A549 (cell line): ENCODE results near the gene GNG10. TPM values are rescaled to one million over a fixed set of nuclear protein-coding genes. Genes with fewer than 3 reads are reported as not detected.

ENCODE experiments used
- ATAC-seq, 2 experiments: fragments of 200-7000 bp in 1 of 2; fragments of >200 bp in 1 of 2; cut with Nextera tagmentation in 1 of 2; cut with Tn5 transposase in 1 of 2; 3 replicates each; pipeline versions ENCODE4 v1.8.0 to v1.9.1; 2018 to 2020; ENCODE audit warnings: mild to moderate bottlenecking in 1 of 2, moderate library complexity in 1 of 2
- CTCF ChIA-PET: fragments of 300-600 bp; sonication (Branson Sonifier 250); formaldehyde crosslinking; extraction: SDS; loops from one replicate; lab custom pipeline; 2021; ENCODE audit warnings: antibody characterized with exemption, inconsistent platforms; lab: Yijun Ruan, JAX
- POLR2A ChIA-PET: fragments of 350-600 bp; formaldehyde crosslinking; extraction: SDS; loops from one replicate; lab custom pipeline; 2021; ENCODE audit warnings: antibody characterized with exemption, inconsistent platforms; lab: Yijun Ruan, JAX
- DNase-seq, 2 experiments: peaks; one replicate each; pipeline versions ENCODE4 v3.0.0 to v3.0.0-alpha.2; 2011 to 2016; ENCODE audit warnings: low read depth in 1 of 2, low spot score in 1 of 2
- FAIRE-seq: peaks from 2 replicates; lab custom pipeline; 2011; peaks lifted over from hg19 to GRCh38; lab: Jason Lieb, UNC
- H3K27ac ChIP-seq, 2 experiments: fragments of >200 bp; sonication (Bioruptor Twin); formaldehyde crosslinking; 3 replicates each; pipeline ENCODE4 v1.5.1; 2016 to 2017
- H3K4me1 ChIP-seq: fragments of >200 bp; sonication (Bioruptor Twin); formaldehyde crosslinking; 3 replicates; pipeline ENCODE4 v1.6.1; 2016
- H3K4me2 ChIP-seq: fragments of >200 bp; sonication (Bioruptor Twin); formaldehyde crosslinking; 3 replicates; pipeline ENCODE4 v1.6.1; 2016
- H3K4me3 ChIP-seq: fragments of >200 bp; sonication (Bioruptor Twin); formaldehyde crosslinking; 3 replicates; pipeline ENCODE4 v1.5.1; 2016
- H3K9me3 ChIP-seq: fragments of >200 bp; sonication (Bioruptor Twin); formaldehyde crosslinking; 3 replicates; pipeline ENCODE4 v1.6.1; 2016
- CHD2 ChIP-seq: fragments of 150-350 bp; IDR thresholded peaks from 2 replicates; pipeline ENCODE4 v1.6.1; 2014; ENCODE audit warnings: low read length; ENCODE audit not compliant: partially characterized antibody
- EHF ChIP-seq: fragments of 250-450 bp; sonication (Bioruptor Pico); IDR thresholded peaks from 2 replicates; pipeline ENCODE4 v1.5.0; 2020; ENCODE audit warnings: mild to moderate bottlenecking
- EHMT2 ChIP-seq: fragments of 200-600 bp; sonication (generic); IDR thresholded peaks from 2 replicates; pipeline ENCODE4 v1.6.1; 2016; ENCODE audit warnings: antibody characterized with exemption, low read depth, mild to moderate bottlenecking, moderate library complexity
- FOSL2 ChIP-seq, 2 experiments: fragments of 450-650 bp in 1 of 2; fragments of >200 bp in 1 of 2; sonication (Bioruptor Twin) in 1 of 2; formaldehyde crosslinking; IDR thresholded peaks; 2 replicates each; pipeline versions ENCODE4 v1.5.0 to v1.6.1; 2016 to 2020; ENCODE audit warnings: mild to moderate bottlenecking in 1 of 2, moderate library complexity in 1 of 2
- GATA3 ChIP-seq: IDR thresholded peaks from 2 replicates; pipeline ENCODE4 v1.6.1; 2012; ENCODE audit warnings: borderline replicate concordance
- HDAC2 ChIP-seq: fragments of 200-600 bp; sonication (generic); IDR thresholded peaks from 2 replicates; pipeline ENCODE4 v1.6.1; 2016
- HEYL ChIP-seq: fragments of 250-450 bp; sonication (Bioruptor Pico); IDR thresholded peaks from 2 replicates; pipeline ENCODE4 v1.8.0; 2021; ENCODE audit warnings: mild to moderate bottlenecking, moderate library complexity
- HMGXB4 ChIP-seq: fragments of 250-450 bp; sonication (Bioruptor Pico); IDR thresholded peaks from 2 replicates; pipeline ENCODE4 v1.5.0; 2021; ENCODE audit warnings: mild to moderate bottlenecking, moderate library complexity, borderline replicate concordance
- HOXA7 ChIP-seq: fragments of 250-450 bp; sonication (Bioruptor Pico); IDR thresholded peaks from 2 replicates; pipeline ENCODE4 v1.5.0; 2020; ENCODE audit warnings: mild to moderate bottlenecking, moderate library complexity
- JUN ChIP-seq, 2 experiments: fragments of >200 bp; sonication (Bioruptor Twin); formaldehyde crosslinking; IDR thresholded peaks; 2 replicates in 1 of 2; 3 replicates in 1 of 2; pipeline ENCODE4 v1.6.1; 2016 to 2017
- JUNB ChIP-seq: fragments of >200 bp; sonication (Bioruptor Twin); formaldehyde crosslinking; IDR thresholded peaks from 2 replicates; pipeline ENCODE4 v1.6.1; 2016
- NR3C1 ChIP-seq: fragments of >200 bp; sonication (Bioruptor Twin); formaldehyde crosslinking; IDR thresholded peaks from 3 replicates; pipeline ENCODE4 v1.6.1; 2017
- PHF8 ChIP-seq: fragments of 200-600 bp; sonication (generic); IDR thresholded peaks from 2 replicates; pipeline ENCODE4 v1.6.1; 2016; ENCODE audit warnings: low read depth, mild to moderate bottlenecking, antibody characterized with exemption, moderate library complexity, borderline replicate concordance
- RAD21 ChIP-seq, 2 experiments: fragments of >200 bp in 1 of 2; sonication (Bioruptor Twin) in 1 of 2; formaldehyde crosslinking in 1 of 2; IDR thresholded peaks in 1 of 2; conservative IDR thresholded peaks in 1 of 2; 2 replicates in 1 of 2; 3 replicates in 1 of 2; pipeline ENCODE4 v1.6.1; 2012 to 2018; ENCODE audit warnings: inconsistent platforms in 1 of 2
- RCOR1 ChIP-seq: fragments of 150-350 bp; IDR thresholded peaks from 2 replicates; pipeline ENCODE4 v1.6.1; 2014; ENCODE audit warnings: antibody characterized with exemption, low read length, low read depth
- REST ChIP-seq: fragments of 200-600 bp; sonication (generic); IDR thresholded peaks from 2 replicates; pipeline ENCODE4 v1.6.1; 2016; ENCODE audit warnings: antibody characterized with exemption, mild to moderate bottlenecking, moderate library complexity
- RNF2 ChIP-seq: fragments of 200-600 bp; sonication (generic); IDR thresholded peaks from 2 replicates; pipeline ENCODE4 v1.6.1; 2016; ENCODE audit warnings: low read depth, mild to moderate bottlenecking, antibody characterized with exemption, moderate library complexity, borderline replicate concordance
- SMC3 ChIP-seq: fragments of >200 bp; sonication (Bioruptor Twin); formaldehyde crosslinking; IDR thresholded peaks from 3 replicates; pipeline ENCODE4 v1.6.1; 2018; ENCODE audit warnings: inconsistent platforms
- ZSCAN20 ChIP-seq: fragments of 250-450 bp; sonication (Bioruptor Pico); IDR thresholded peaks from 2 replicates; pipeline ENCODE4 v1.8.0; 2022; ENCODE audit warnings: mild to moderate bottlenecking, moderate library complexity
- WGBS: methylation state at CpG from one replicate; pipeline ENCODE4 v1.1.6; 2017; ENCODE audit errors: missing lambda C conversion rate; 5-methylcytosine and 5-hydroxymethylcytosine counted together
- polyA plus RNA-seq, 4 experiments: library from polyadenylated mRNA; depleted of rRNA in 3 of 4; stranded (reverse); fragments of >200 nt; fragmentation: RNase III in 1 of 4; extraction: RNeasy Plus Mini Kit Qiagen cat#74134 plus additional on column Dnase treatment in 1 of 4; gene quantifications; 2 replicates in 3 of 4; 3 replicates in 1 of 4; pipeline ENCODE4 v1.2.3, GENCODE V29; 2011 to 2017

Gene GNG10
- polyA plus RNA-seq, 2 of the 4 experiments (the other 2 are of a cell fraction), result 70.8 to 102 TPM

- Histone ChIP-seq H3K27ac (no peak overlapping the region), H3K4me2 (no peak overlapping the region), H3K4me1 (peaks cover 27% of the 10 kb centered on the region; the same call in 2 of the 3 replicates), H3K9me3 (no peaks in the 10 kb centered on the region), H3K4me3 (no peak overlapping the region)
- DNase-seq, result no peak
- CTCF ChIA-PET, result interaction anchor here (3.1 to 12.1 kb wide), 2 partner anchors 12 to 29 kb away, joined by 13 to 112 read pairs; partner anchors contain the start of gene PTGR1
- TF ChIP-seq RAD21 (conservative IDR thresholded peaks at IDR 0.05 in 1 of 2, IDR thresholded peaks at IDR 0.05 in 1 of 2), result no peak
- TF ChIP-seq HDAC2, result no peak
- TF ChIP-seq HEYL (CRISPR knock-in tag), result no peak
- no peak for TF ChIP-seq JUN (IDR thresholded peaks at IDR 0.05)
- no peak for TF ChIP-seq CHD2
- TF ChIP-seq JUNB, result no peak
- TF ChIP-seq HMGXB4 (CRISPR knock-in tag), result no peak
- no peak for TF ChIP-seq GATA3
- no peak for TF ChIP-seq RNF2
- no peak for TF ChIP-seq PHF8
- no peak for TF ChIP-seq ZSCAN20 (CRISPR knock-in tag)
- no peak for TF ChIP-seq REST
- no peak for TF ChIP-seq EHF
- TF ChIP-seq FOSL2 (IDR thresholded peaks at IDR 0.05), result no peak
- no peak for TF ChIP-seq FOSL2 (CRISPR knock-in tag; IDR thresholded peaks at IDR 0.05)
- WGBS, result 92% methylated on average over 6 of the region's 7 CpGs
- no peak for ATAC-seq
- POLR2A ChIA-PET, result interaction anchor here (0.5 kb wide), 1 partner anchor 293 kb away, joined by 3 read pairs; no protein-coding TSS in a partner anchor
- no peak for FAIRE-seq
Observed at GRCh38 chr9:111628411-111628810, 33.0 kb upstream of the GNG10 start.

GRCh38 chr9:111630182-111630963 lies 31.0 kb upstream of the GNG10 start:
- TF ChIP-seq HEYL (CRISPR knock-in tag), result no peak
- no peak for TF ChIP-seq EHMT2
- no peak for TF ChIP-seq NR3C1
- no peak for TF ChIP-seq RCOR1
- TF ChIP-seq HOXA7 (CRISPR knock-in tag), result no peak
- TF ChIP-seq SMC3, result no peak
- 13% methylated on average over 17 of the region's 17 CpGs for WGBS
- peak overlapping the region; percentile 79 to 96 for H3K27ac ChIP-seq
- ATAC-seq (peak; percentile 68 to 76), DNase-seq (no peak), FAIRE-seq (no peak)
- ChIA-PET POLR2A (interaction anchor here (0.6 to 3.4 kb wide), 25 partner anchors 9 to 749 kb away, joined by 3 to 37 read pairs (median 4); partner anchors contain the start of genes GNG10, HSDL2, PTGR1 and UGCG), CTCF (interaction anchor here (1.1 to 12.1 kb wide), 2 partner anchors 15 to 31 kb away, joined by 3 to 112 read pairs; partner anchors contain the start of gene PTGR1)
- peak overlapping the region; percentile 85 for H3K4me3 ChIP-seq
- peak overlapping the region; percentile 89 for H3K4me2 ChIP-seq
- peaks cover 43% of the 10 kb centered on the region; the same call in 2 of the 3 replicates for H3K4me1 ChIP-seq
- H3K9me3 ChIP-seq, result no peaks in the 10 kb centered on the region
